GM21576 (cell line): ENCODE measurements around the gene CX3CR1.
"Not testable (repeated sequence)": the region's sequence is repeated elsewhere in the genome, so short reads cannot be mapped to it uniquely, and the experiment has no call there.

Source experiments
- ATAC-seq: cut with Tn5 transposase; IDR thresholded peaks from one replicate; pipeline ENCODE4 v1.9.1; 2021; ENCODE audit warnings: mild to moderate bottlenecking, moderate library complexity; ENCODE audit not compliant: unreplicated experiment

CX3CR1 gene, protein sequence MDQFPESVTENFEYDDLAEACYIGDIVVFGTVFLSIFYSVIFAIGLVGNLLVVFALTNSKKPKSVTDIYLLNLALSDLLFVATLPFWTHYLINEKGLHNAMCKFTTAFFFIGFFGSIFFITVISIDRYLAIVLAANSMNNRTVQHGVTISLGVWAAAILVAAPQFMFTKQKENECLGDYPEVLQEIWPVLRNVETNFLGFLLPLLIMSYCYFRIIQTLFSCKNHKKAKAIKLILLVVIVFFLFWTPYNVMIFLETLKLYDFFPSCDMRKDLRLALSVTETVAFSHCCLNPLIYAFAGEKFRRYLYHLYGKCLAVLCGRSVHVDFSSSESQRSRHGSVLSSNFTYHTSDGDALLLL

DNA sequence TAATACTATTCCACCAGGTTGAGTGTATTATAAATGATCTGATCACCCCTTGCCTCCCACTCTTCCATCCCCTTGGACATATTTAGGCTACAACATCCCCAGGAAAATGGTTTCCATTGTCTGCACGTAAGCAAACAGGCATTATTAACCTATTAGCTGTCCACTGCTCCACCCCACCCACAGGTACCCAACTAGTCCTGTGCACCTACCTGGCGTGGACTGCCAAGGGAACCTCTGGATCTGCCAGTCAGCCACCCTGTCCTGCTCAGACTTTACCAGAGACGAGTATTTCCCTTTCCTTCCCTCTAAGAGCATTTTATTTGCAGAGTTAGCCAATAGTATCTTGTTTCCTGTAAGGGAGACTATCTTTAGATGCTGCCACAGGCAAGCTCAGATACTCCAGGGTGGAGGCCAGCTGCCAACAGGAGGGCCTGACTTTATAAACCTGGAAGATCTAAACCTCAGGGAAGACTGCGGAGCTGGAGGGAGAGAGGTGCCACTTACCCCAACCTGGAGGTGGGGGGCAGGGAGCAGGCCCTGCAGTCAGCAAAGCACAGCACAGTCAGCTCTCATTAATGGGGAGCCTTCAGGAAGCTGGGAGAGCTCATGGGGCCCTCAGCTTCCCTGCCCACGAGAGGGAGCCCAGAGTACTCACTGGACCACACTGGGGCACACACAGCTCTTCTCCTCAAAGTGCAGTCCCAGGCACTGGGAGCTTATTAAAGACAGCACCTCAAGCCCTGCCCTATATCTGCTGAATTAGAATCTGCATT is at the start of gene CX3CR1:
Gene CX3CR1, minus strand, starts transcription at position 292 of the 773 bp plus-strand sequence. CDS start 13,527 bp downstream, outside the sequence.
- no peak for ATAC-seq

DNA sequence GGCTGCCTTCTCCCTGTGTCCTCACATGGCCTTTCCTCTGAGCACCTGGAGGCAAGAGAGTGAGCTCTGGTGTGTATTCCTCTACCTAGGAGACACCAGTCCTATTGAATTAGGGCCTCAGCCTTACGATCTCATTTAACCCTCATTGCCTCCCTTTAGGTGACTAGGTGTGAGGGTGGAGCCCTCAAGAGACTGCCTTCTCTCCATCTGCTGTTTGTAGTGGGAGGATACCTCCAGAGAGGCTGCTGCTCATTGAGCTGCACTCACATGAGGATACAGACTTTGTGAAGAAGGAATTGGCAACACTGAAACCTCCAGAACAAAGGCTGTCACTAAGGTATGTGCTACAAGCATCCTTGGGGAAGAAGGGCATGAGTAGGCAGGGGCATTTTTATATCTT is 49.7 kb upstream of the CX3CR1 start, which contains the start of gene CCR8:
Gene CCR8, plus strand, starts transcription at position 217 of the 400 bp plus-strand sequence. CDS start 2,623 bp downstream, outside the sequence.
- ATAC-seq: no peak

DNA sequence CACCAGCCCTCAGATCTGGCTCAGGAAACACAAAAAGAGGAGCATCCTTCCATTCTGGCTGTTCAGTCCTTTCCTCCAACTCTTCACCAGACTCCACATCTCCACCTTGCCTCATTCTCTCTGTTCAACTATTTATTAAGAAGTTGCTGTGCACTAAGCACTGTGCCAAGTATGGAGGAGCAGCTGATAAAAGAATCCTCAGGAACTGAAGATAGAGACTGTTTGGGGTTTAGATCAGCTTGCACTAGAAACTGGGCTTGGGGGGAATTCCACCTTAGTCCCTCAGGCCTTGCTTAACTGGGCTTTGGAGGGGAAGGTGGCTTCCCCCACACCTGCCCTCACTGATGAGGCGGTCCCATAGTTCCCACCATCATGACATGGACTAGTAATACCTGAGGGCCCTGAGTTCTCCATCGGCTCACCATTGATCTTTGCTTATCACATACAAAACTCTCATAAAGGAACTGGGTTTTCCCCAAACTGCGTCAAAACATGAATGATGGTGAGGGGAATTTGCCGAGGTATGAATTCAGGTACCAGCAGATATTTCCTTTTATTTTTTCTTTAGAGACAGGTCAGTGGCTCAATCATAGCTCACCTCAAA is 48.0 kb upstream of the CX3CR1 start:
- peak; percentile 55 for ATAC-seq

DNA sequence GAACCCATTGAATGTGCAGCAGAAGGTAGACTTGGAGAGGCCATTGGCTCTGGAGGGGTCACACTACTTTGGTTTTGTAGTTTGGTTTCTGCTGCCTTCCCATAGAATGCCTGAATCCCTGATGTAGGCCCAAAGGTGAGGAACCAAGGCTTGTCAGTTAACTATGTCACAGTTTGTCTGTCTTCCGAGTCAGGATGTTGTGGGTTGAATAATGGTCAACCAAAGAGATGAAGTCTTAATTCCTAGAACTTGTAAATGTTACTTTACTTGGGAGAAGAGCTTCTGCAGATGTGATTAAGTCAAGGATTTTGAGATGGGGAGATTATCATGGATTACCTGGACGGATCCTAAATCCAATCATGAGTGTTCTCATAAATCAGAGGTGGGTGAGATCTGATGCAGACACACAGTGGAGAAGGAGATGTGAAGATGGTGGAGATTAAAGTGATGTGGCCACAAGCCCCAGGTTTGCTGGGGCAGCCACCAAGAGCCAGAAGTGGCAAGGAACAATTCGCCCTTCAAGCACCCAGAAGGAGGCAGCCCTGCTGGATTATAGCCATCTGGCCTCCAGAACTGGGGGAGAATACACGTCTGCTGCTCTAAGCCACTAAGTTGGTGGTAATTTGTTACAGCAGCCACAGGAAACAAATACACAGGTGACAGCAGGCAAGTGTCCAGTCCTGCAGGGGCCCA is 47.4 kb upstream of the CX3CR1 start:
- ATAC-seq: peak; percentile 6

DNA sequence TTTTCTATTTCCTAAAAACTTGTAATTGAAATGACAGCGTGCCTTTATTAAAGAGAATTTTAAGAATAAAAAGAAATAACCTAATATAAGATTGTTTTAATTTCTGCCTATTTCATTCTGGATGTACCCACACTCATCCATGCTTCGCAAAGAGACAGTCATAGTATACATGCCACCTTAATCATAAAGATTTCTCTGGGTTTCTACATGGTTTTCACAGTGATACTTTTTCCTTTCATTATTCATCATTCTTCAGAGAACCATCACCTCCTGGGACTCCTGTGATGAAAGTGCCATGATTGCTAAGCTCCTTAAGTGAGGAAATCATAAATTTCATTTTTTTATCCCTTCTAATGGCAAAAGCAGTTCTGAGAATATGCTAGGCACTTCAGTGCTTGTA is 45.4 kb upstream of the CX3CR1 start:
- no peak for ATAC-seq

DNA sequence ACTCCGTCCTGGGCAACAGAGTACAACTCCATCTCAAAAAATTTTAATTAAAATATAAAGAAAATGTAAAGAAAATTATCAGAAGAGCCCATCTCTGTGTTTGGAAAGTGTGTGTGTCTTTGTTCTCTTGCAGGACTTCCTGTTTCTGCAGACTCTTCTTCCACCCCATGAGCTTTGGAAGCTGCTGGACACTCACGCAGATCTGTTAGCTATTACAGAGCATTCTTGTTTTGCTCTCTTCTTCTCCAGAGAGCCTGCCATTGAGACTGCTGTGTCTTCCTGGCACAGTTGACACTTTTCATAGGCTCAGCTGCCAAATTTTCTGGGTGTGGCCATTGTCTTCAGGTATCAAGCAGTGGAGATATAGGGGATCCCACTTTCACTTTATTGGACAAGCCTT is 43.7 kb upstream of the CX3CR1 start:
- ATAC-seq: no peak

DNA sequence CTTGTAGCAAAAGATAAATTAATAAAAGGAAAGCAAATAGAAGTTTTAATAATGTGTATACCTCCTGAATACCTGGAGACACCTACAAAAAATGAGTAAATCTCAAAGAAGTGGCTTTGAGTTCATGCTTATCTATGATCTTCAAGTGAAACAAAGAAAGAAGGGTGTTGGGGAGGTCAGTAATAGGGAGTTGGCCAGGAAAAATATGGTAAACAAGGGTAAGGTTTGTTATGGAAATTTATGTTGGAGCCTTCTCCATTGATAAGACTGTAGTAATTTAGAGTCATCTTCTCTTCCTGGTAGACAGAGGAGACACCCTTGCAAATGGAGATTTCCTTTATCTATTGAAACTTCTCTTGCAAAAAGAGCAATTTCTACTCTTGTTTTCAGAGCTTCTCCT is 43.1 kb upstream of the CX3CR1 start:
- ATAC-seq: no peak

DNA sequence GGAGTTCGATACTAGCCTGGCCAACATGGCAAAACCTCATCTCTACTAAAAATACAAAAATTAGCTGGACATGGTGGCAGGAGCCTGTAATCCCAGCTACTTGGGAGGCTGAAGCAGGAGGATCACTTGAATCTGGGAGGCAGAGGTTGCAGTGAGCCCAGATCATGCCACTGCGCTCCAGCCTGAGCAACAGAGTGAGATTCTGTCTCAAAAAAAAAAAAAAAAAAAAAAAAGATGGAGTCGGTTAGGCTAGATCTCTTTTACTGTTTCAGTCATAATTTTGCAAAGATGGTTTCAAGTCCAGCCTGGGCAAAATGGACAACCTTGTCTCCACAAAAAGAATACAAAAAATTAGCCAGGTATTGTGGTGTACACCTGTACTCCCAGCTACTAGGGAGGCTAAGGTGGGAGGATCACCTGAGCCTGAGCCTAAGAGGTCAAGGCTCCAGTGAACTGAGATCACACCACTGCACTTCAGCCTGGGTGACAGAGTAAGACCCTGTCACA is 42.4 kb upstream of the CX3CR1 start:
- ATAC-seq: not testable (repeated sequence)

DNA sequence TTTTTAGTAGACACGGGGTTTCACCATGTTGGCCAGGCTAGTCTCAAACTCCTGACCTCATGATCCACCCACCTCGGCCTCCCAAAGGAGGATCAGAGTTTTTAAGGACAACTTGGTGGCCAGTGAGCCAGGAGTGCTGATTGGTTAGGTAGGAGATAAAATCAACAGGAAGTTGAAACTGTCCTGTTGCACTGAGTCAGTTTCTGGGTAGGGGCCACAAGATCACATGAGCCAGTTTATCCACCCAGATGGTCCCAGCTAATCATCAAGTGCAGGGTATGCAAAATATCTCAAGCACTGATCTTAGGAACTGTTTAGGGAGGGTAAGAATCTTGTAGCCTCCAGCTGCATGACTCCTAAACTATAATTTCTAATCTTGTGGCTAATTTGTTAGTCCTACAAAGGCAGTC is 41.7 kb upstream of the CX3CR1 start:
- not testable (repeated sequence) for ATAC-seq

DNA sequence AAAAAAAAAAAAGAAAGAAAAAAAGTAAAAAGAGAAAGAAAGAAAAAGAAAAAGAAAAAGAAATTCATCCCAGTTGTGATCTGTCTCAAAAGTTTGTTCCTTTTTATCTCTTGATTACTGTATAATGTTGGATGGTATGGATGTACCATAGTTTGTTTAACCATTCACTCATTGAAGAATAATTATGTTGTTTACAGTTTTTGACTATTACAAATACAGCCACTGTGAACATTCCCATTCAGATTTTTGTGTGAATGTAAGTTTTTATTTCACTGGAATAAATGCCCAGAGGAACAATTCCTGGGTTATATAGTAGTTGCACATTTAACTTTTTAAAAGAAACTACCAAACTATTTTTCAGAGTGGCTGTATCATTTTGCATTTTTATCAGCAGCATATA is 39.4 kb upstream of the CX3CR1 start:
- no peak for ATAC-seq

DNA sequence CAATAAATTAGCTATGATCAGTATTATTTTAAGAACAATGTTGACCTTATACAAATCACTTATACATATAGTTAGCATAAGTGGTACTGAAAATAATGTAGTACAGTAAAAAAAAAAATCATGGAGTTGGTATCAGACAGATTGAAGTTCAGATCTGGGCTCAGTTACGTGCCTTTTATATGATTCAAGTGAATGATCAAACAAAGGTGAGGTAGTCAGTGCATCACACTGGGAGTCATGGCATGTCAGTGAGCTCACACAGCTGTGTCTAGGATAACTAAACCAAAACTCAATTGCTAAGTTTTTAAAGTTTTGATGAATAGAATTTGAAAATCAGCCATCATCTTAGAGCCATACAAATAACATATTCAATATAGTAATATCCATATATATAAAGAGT is 38.5 kb upstream of the CX3CR1 start:
- ATAC-seq: no peak

DNA sequence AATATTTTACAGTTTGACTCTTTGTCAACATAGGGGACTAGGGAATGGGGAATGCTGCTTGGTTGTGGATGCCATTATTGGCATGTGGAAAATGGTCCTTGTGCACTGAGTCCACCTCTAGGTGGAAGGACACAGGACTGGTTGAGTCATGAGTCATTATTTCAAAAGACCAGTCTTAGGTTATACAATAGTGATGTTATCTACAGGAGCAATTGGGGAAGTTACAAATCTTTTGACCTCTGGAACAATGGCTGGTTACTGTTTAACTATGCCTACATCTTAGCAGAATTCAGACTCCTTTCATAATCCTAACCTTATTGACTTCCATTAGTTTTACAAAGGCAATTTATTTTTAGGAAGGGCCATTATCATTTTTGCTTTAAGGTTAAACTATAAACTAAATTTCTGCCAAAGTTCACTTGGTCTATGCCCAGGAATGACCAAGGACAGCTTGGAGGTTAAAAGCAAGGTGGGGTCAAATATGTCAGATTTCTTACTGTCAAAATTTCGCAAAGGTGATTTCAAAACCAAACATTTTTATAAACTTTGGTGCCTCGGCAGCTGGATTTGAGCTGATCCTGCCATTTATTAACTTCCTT is 37.8 kb upstream of the CX3CR1 start:
- ATAC-seq: no peak

DNA sequence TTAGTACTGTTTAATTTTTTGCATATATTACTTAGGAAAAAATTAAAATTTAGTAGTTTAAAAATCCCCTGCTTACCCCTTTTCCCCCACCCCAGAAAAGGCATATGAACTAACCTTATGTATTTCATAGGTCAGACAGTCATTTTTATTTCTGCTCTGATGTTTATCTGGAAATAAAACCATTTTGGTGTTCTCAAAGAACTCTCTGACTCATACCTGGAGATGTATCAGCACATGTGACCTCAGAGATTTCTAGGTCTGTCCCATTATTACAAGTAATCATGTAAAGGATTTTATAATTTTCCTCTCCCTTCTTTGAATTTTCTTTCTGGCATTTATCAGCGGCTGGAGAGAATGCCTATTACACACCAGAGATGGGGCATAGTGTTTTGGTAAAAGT is 35.6 kb upstream of the CX3CR1 start:
- ATAC-seq: no peak

DNA sequence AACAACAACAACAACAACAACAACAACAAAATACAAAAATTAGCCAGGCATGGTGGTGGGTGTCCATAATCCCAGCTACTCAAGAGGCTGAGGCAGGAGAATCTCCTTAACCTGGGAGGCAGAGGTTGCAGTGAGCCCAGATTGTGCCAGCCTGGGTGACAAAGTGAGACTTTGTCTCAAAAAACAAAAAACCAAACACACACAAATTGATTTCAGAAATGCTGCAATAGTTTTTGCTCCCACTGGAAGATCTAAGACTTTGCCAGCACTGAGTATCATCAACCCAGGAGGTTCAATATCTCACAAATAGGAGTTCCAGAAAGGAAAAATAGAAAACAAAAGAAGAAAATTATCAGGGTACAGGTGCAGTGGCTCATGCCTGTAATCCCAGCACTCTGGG is 33.5 kb upstream of the CX3CR1 start:
- no peak for ATAC-seq

DNA sequence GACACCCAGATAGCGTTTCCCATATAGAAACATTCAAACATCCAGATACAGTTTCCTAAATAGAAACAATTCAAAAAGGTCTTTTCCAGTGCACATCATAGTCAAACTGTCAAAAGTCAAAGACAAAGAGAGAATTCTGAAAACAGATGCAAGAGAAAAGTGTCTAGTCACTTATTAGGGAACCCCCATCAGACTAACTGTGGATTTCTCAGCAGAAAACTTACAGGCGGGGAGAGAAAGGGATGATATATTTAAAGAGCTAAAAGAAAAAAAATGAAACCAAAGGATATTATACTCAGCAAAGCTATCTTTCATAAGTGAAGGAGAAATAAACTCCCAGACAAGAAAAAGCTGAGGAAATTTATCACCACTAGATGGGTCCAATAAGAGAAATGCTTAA is 22.3 kb upstream of the CX3CR1 start:
- no peak for ATAC-seq

DNA sequence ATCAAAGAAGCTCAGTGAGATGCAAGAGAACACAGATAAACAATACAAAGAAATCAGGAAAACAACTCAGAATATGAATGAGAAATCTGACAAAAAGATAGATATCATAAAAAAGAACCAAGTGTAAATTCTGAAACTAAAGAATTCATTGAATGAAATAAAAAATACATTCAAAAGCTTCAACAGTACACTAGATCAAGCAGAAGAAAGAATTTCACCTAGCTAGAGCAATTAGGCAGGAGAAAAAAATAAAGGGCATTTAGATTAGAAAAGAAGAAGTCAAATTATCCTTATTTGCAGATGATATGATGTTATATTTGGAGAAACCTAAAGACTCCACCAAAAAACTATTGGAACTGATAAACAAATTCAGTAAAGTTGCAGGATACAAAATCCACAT is 19.4 kb upstream of the CX3CR1 start:
- no peak for ATAC-seq

DNA sequence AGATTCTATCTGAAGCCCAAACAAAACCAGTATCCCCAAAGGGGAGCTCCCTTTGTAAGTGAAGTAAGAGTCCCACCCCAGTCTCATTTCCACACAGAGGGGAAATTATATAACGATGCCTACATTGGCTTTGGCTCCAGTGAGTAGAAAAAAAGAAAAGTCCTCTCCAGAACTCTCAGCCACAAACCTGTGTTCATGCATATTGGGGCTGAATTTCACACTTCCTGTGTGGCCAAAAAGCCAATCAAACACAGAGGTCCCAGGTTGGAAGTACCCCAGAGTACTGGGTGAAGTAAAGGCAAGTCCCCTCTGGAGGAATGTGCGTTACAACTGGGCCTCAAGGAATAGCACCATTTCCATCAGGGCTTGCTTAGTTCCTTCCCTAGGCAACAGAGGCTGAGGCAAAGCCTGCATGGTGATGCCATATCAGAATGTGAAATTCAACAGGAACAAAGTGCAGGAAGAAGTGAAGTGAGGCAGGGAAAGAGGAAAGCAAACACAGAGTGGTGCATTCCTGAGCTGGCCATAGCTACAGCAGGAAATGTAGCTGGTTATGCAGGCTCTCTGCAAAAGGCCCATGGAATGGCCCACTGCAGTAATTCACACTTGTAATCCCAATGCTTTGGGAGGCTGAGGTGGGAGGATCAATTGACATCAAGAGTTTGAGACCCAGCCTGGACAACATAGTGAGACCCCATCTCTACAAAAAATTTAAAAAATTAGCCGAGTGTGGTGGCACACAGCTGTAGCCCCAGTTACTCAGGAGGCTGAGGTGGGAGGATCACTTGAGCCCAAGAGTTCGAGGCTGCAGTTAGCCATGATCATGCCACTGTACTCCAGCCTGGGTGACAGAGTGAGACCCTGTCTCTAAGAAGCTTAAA is 16.6 kb upstream of the CX3CR1 start:
- ATAC-seq: no peak

DNA sequence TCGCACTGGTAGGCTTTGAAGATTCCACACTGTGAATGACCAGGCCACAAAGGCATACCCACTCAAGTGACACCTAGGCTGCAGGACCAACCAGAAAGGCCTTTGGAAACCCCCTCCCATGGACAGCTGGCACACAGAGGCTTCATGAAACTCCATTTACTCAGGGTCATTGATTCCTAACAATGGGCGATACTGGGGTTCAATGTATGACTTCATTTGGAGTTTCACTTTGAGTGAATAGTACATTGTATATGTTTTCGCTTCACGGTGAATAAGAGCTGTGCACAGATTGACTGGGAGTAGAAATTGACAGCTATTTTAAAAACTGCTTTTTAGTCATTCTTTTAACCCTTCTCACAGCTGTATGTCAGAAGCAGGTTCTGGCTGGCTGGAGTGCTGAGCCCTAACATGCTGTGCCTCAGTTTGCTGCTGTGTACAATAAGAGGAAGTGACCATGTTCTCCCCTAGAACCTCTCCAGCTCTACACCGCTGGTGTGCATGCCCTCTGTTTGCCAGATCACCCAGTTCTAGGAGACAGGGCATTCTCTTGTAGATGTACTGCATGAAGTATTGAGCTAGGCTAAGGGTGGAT is 15.4 kb upstream of the CX3CR1 start:
- ATAC-seq: peak; percentile 75
